Activated CD4-positive, alpha-beta T cell treated with anti-CD3 and anti-CD28 coated beads, Interleukin-2, amount 10 ng/mL, durations not matched to agents 24 days and 14 days (primary cell): ENCODE results near the gene CYP24A1. TPM values are rescaled to one million over a fixed set of nuclear protein-coding genes. Genes with fewer than 3 reads are reported as not detected.

Source experiments
- DNase-seq: peaks from one replicate; pipeline ENCODE4 v3.0.0; 2022
- H3K27ac Mint-ChIP-seq: one replicate; pipeline ENCODE4 v1.8.0; 2022; ENCODE audit warnings: mild to moderate bottlenecking, mixed read lengths
- H3K27me3 Mint-ChIP-seq: one replicate; pipeline ENCODE4 v1.8.0; 2022; ENCODE audit warnings: mixed read lengths
- H3K36me3 Mint-ChIP-seq: one replicate; pipeline ENCODE4 v1.8.0; 2022; ENCODE audit warnings: low read depth, mild to moderate bottlenecking, mixed read lengths
- H3K4me1 Mint-ChIP-seq: one replicate; pipeline ENCODE4 v1.8.0; 2021; ENCODE audit warnings: mixed read lengths
- H3K4me3 Mint-ChIP-seq: one replicate; pipeline ENCODE4 v1.8.0; 2022; ENCODE audit warnings: mild to moderate bottlenecking, moderate library complexity, mixed read lengths
- H3K9me3 Mint-ChIP-seq: one replicate; pipeline ENCODE4 v1.8.0; 2021; ENCODE audit warnings: mixed read lengths
- intact Hi-C: fragments of 100-400 bp; cut with micrococcal nuclease; formaldehyde crosslinking; loops from one replicate; pipeline ENCODE4 v1.15.1; 2023
- total RNA-seq: library from RNA; stranded (reverse); gene quantifications from 2 replicates; pipeline ENCODE4 v1.2.3, GENCODE V29; 2022

CYP24A1 gene
- total RNA-seq, 1 donor from 2014 or later, result not detected

GRCh38 chr20:54163402-54163801, 10.4 kb downstream of the CYP24A1 start:
- Mint-ChIP-seq H3K36me3 (no peaks in the 10 kb centered on the region), H3K9me3 (no peaks in the 10 kb centered on the region), H3K27ac (no peak overlapping the region), H3K27me3 (peaks cover 30% of the 10 kb centered on the region), H3K4me1 (no peaks in the 10 kb centered on the region), H3K4me3 (no peak overlapping the region)
- intact Hi-C loops, result no loop called here
- no peak for DNase-seq

- Mint-ChIP-seq H3K9me3 (no peaks in the 10 kb centered on the region), H3K4me3 (no peak overlapping the region), H3K27me3 (peaks cover 23% of the 10 kb centered on the region), H3K27ac (no peak overlapping the region), H3K4me1 (no peaks in the 10 kb centered on the region), H3K36me3 (no peaks in the 10 kb centered on the region)
- intact Hi-C loops, result no loop called here
- DNase-seq, result no peak
Observed at GRCh38 chr20:54162378-54163009, 11.3 kb downstream of the CYP24A1 start.

DNA sequence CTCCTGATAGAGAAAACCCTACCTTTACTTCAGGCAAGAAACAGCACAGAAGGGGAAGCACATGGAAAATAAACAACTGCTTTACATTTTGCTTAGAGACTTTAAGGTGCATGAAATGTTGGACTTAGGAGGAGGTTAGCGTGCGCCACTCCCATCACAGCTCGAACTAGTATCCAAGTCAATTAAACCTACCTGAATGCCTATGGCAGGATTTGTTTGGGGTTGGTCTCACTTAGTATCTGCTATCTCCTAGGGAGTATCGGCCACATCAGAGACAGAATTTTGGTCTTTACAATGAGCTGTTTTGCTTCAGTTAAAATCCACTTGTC, 12.0 kb downstream of the CYP24A1 start:
- intact Hi-C loops, result no loop called here
- Mint-ChIP-seq H3K4me1 (no peaks in the 10 kb centered on the region), H3K36me3 (no peaks in the 10 kb centered on the region), H3K27me3 (peaks cover 23% of the 10 kb centered on the region), H3K9me3 (no peaks in the 10 kb centered on the region), H3K27ac (no peak overlapping the region), H3K4me3 (no peak overlapping the region)
- DNase-seq, result no peak

- no peak overlapping the region for H3K27ac Mint-ChIP-seq
- H3K27me3 Mint-ChIP-seq, result peaks cover 24% of the 10 kb centered on the region
- no peaks in the 10 kb centered on the region for H3K9me3 Mint-ChIP-seq
- intact Hi-C loops, result no loop called here
- no peak overlapping the region for H3K4me3 Mint-ChIP-seq
- no peaks in the 10 kb centered on the region for H3K4me1 Mint-ChIP-seq
- H3K36me3 Mint-ChIP-seq, result no peaks in the 10 kb centered on the region
- no peak for DNase-seq
Observed at GRCh38 chr20:54161008-54161820, 12.6 kb downstream of the CYP24A1 start.

DNA sequence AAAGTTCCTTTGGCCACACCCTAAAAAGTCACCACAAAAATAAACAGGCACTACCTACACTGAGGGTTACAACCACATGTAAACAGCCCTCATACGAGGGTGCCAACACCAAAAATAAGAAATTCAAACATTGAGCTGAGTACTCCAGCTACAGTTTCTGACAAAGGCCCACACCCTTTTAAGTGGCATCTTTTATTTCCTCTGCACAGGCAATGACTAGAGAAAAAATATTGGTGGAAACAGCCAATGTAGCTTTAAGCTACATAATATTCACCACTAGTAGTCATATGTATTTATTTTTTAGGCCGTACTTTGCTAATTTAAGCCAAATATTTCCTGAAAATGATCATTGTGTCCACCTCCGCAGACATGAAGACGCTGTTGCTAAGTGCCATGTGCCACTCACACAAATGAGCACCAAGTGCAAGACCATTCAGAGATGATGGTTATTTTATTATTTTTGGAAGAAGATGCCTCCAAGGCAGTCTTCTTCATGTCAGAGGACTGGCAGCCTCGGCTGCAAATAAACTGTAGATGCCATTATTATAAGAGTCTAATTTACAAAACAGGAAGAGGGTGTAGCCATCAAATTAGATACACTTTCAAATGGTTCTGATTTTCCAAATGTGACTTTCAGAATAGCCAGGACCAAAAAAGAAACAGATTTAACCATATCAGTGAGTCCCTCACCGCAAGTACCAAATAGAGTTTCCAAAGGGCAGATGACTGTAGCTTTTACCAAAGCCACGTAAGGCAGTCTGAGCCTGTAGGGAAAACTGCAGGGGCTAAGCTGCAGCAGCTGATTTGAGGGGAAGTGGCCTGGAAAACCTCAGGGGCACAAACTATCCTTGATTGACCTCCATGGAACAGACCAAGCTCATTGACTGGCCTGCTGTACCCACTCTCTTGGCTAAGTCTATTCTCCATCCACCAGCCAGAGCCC, 13.4 kb downstream of the CYP24A1 start:
- no peak for DNase-seq
- Mint-ChIP-seq H3K27me3 (peaks cover 24% of the 10 kb centered on the region), H3K27ac (no peak overlapping the region), H3K4me3 (no peak overlapping the region), H3K36me3 (no peaks in the 10 kb centered on the region), H3K9me3 (no peaks in the 10 kb centered on the region), H3K4me1 (no peaks in the 10 kb centered on the region)
- intact Hi-C loops, result no loop called here

DNA sequence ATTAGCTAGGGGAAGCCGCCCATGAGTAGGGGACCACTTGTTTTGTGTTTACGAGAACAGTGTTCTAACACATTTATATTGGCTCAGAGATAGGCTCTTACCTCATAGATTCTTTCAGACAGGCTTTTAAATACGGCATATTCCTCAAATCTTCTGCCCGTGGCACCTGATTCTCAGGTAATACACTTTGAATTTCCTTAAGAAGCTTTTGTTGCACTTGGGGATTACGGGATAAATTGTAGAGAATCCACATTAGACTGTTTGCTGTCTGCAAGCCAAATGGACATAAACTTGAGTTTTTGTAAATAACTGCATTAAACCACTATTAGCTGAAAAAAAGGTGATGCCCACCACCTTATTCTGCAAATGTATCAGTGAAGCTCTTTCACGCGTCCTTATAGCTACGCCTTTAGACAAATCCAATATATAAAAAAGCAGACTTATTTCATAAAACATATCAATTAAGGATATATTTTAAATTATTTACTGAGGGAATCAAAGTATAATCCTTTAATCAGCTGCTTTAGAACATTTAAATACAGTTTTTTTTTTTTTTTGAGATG, 14.8 kb downstream of the CYP24A1 start:
- Mint-ChIP-seq H3K4me1 (no peaks in the 10 kb centered on the region), H3K9me3 (no peaks in the 10 kb centered on the region), H3K27me3 (peaks cover 24% of the 10 kb centered on the region), H3K27ac (no peak overlapping the region), H3K36me3 (no peaks in the 10 kb centered on the region), H3K4me3 (no peak overlapping the region)
- intact Hi-C loops, result no loop called here
- no peak for DNase-seq

- Mint-ChIP-seq H3K36me3 (no peaks in the 10 kb centered on the region), H3K4me1 (no peaks in the 10 kb centered on the region), H3K27ac (no peak overlapping the region), H3K4me3 (no peak overlapping the region), H3K27me3 (peaks cover 26% of the 10 kb centered on the region), H3K9me3 (no peaks in the 10 kb centered on the region)
- intact Hi-C loops, result no loop called here
- no peak for DNase-seq
Observed at GRCh38 chr20:54158226-54158625, 15.6 kb downstream of the CYP24A1 start.

GRCh38 chr20:54156981-54157835, 16.6 kb downstream of the CYP24A1 start:
- Mint-ChIP-seq H3K36me3 (no peaks in the 10 kb centered on the region), H3K4me3 (no peak overlapping the region), H3K9me3 (no peaks in the 10 kb centered on the region), H3K4me1 (no peaks in the 10 kb centered on the region), H3K27ac (no peak overlapping the region), H3K27me3 (peaks cover 17% of the 10 kb centered on the region)
- DNase-seq, result no peak
- intact Hi-C loops, result no loop called here

GRCh38 chr20:54156522-54156921, 17.3 kb downstream of the CYP24A1 start:
- Mint-ChIP-seq H3K9me3 (no peaks in the 10 kb centered on the region), H3K27me3 (peaks cover 14% of the 10 kb centered on the region), H3K36me3 (no peaks in the 10 kb centered on the region), H3K4me3 (no peak overlapping the region), H3K4me1 (no peaks in the 10 kb centered on the region), H3K27ac (no peak overlapping the region)
- intact Hi-C loops, result no loop called here
- no peak for DNase-seq

- peaks cover 14% of the 10 kb centered on the region for H3K27me3 Mint-ChIP-seq
- H3K9me3 Mint-ChIP-seq, result no peaks in the 10 kb centered on the region
- H3K27ac Mint-ChIP-seq, result no peak overlapping the region
- intact Hi-C loops, result no loop called here
- H3K36me3 Mint-ChIP-seq, result no peaks in the 10 kb centered on the region
- DNase-seq, result no peak
- H3K4me3 Mint-ChIP-seq, result no peak overlapping the region
- H3K4me1 Mint-ChIP-seq, result no peaks in the 10 kb centered on the region
Observed at GRCh38 chr20:54155736-54156317, 18.0 kb downstream of the CYP24A1 start.

DNA sequence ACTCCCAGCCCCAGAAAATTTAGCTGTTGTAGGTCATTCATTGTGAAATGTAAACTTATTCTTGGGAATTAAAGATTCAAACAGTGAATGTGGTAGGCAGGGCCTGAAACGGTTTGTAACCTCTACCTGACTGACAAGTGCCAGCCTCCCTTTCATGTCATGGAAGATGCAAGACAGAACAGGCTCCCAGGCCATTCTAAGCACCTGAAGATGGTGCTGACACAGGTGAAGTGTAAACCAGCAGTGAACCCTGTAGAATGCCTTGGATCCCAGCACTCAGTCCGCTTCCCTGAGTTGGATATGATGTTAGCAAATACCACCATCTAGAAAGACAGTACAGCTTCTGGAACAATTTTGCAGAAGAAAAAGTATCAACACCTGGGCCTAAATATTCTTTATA, 19.3 kb downstream of the CYP24A1 start:
- Mint-ChIP-seq H3K4me3 (no peak overlapping the region), H3K9me3 (no peaks in the 10 kb centered on the region), H3K27me3 (peaks cover 14% of the 10 kb centered on the region), H3K27ac (no peak overlapping the region), H3K4me1 (no peaks in the 10 kb centered on the region), H3K36me3 (no peaks in the 10 kb centered on the region)
- DNase-seq, result no peak
- intact Hi-C loops, result no loop called here

DNA sequence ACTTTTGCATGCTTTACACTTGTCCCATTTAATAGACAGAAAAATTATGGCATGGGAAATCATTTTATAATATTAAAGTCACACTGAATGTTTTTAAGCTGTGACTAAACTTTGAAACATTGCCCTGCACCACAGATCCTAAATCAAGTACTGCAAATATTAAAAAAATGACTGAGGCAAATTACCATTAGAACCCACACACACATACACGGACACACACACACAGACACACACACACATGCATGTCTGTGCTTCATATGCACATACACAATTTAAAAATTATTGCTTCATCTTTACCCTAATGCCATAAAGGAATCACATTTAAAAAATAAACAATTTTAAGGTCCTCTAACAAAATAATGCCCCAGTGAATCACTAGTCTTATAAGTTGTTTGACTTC, 19.9 kb downstream of the CYP24A1 start:
- Mint-ChIP-seq H3K4me3 (no peak overlapping the region), H3K27ac (no peak overlapping the region), H3K9me3 (no peaks in the 10 kb centered on the region), H3K4me1 (no peaks in the 10 kb centered on the region), H3K36me3 (no peaks in the 10 kb centered on the region), H3K27me3 (peaks cover 14% of the 10 kb centered on the region)
- intact Hi-C loops, result no loop called here
- no peak for DNase-seq

GRCh38 chr20:54153041-54153327, 20.8 kb downstream of the CYP24A1 start:
- H3K27me3 Mint-ChIP-seq, result peaks cover 16% of the 10 kb centered on the region
- no peak for DNase-seq
- no peak overlapping the region for H3K4me3 Mint-ChIP-seq
- H3K4me1 Mint-ChIP-seq, result no peaks in the 10 kb centered on the region
- no peaks in the 10 kb centered on the region for H3K36me3 Mint-ChIP-seq
- no peak overlapping the region for H3K27ac Mint-ChIP-seq
- intact Hi-C loops, result no loop called here
- H3K9me3 Mint-ChIP-seq, result no peaks in the 10 kb centered on the region
